Neural progenitor cell (in vitro differentiated cells): Measurements from ENCODE around the gene EDEM2.

Experiments used
- CTCF ChIP-seq: fragments of 200-600 bp; sonication (generic); IDR thresholded peaks from 2 replicates; pipeline ENCODE4 v1.5.1; 2017; ENCODE audit warnings: antibody characterized with exemption, mild to moderate bottlenecking
- EZH2phosphoT487 ChIP-seq: fragments of 200-600 bp; sonication (generic); IDR thresholded peaks from 2 replicates; pipeline ENCODE4 v1.6.1; 2017; ENCODE audit warnings: antibody characterized with exemption

- TF ChIP-seq CTCF = no peak
- no peak for TF ChIP-seq EZH2phosphoT487
Observed at GRCh38 chr20:35187584-35188190, 40.6 kb upstream of the EDEM2 start.
